Thoracic aorta (tissue), 2 donors: ENCODE results near the gene KNL1. TPM values are rescaled to one million over a fixed set of nuclear protein-coding genes. Genes with fewer than 3 reads are reported as not detected.

Experiments
- ATAC-seq: fragments of 150-250 bp; one replicate; pipeline ENCODE4 v1.8.0; 2017; ENCODE audit warnings: low read depth; ENCODE audit not compliant: insufficient number of reproducible peaks, low FRiP score
- DNase-seq: peaks from one replicate; pipeline ENCODE4 v3.0.0-alpha.2; 2020; ENCODE audit warnings: low spot score
- H3K27ac ChIP-seq, 2 donors: fragments of 200-600 bp; sonication (generic); 1 replicate in 1 of 2; 2 replicates in 1 of 2; pipeline ENCODE4 v1.5.1; 2016; ENCODE audit warnings: mild to moderate bottlenecking in 2 of 2, moderate library complexity in 2 of 2
- H3K27me3 ChIP-seq: fragments of 200-600 bp; sonication (generic); replicated peaks from 2 replicates; pipeline ENCODE4 v1.6.0; 2016; ENCODE audit warnings: mild to moderate bottlenecking; ENCODE audit not compliant: insufficient read depth
- H3K36me3 ChIP-seq: fragments of 200-600 bp; sonication (generic); one replicate; pipeline ENCODE4 v1.5.1; 2016
- H3K4me1 ChIP-seq, 2 donors: fragments of 200-600 bp; sonication (generic); 1 replicate in 1 of 2; 2 replicates in 1 of 2; pipeline versions ENCODE4 v1.5.1 to v1.6.0; 2016; ENCODE audit warnings: low read depth in 2 of 2, mild to moderate bottlenecking in 1 of 2; ENCODE audit not compliant: control insufficient read depth in 1 of 2
- H3K4me3 ChIP-seq: fragments of 200-600 bp; sonication (generic); 2 replicates; pipeline ENCODE4 v1.5.1; 2016; ENCODE audit warnings: mild to moderate bottlenecking
- H3K9me3 ChIP-seq: fragments of 200-600 bp; sonication (generic); 2 replicates; pipeline ENCODE4 v1.5.1; 2016
- total RNA-seq, 2 donors: library from RNA; depleted of rRNA; stranded (reverse); fragments of >200 nt; gene quantifications; one replicate each; pipeline versions ENCODE4 v1.1.0 to v1.2.3, GENCODE V29; 2016
- TF ChIP-seq, protein P1 (sequence below): fragments of 200-600 bp; sonication (generic); IDR thresholded peaks from one replicate; pipeline ENCODE4 v1.5.1; 2019; ENCODE audit warnings: antibody characterized with exemption

Gene KNL1
- total RNA-seq, 2 donors from 2014 or later: 0.27 to 11.4 TPM

DNA sequence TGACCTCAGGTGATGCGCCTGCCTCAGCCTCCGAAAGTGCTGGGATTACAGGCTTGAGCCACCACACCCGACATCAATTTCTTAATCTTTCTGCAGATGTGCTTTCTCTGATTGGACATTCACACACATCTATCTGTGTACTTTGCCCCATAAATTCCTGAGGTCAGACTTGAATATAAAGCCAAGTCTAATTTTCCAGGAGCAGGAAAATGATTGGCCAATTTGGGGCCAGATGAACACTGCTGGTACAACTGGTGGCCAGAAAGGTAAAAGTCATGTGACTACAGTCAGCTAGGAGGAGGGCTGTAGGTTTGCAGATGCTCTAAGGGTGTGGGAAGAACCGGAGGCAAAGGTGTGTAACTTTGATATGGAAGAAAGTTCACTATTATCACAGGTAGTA is 97.7 kb downstream of the KNL1 start:
- Histone ChIP-seq H3K36me3 (no peaks in the 10 kb centered on the region), H3K27me3 (no peaks in the 10 kb centered on the region), H3K4me1 (peaks cover 17 to 18% of the 10 kb centered on the region in 2 donors), H3K27ac (no peak overlapping the region), H3K9me3 (no peaks in the 10 kb centered on the region), H3K4me3 (no peak overlapping the region)
- TF ChIP-seq, protein P1, sequence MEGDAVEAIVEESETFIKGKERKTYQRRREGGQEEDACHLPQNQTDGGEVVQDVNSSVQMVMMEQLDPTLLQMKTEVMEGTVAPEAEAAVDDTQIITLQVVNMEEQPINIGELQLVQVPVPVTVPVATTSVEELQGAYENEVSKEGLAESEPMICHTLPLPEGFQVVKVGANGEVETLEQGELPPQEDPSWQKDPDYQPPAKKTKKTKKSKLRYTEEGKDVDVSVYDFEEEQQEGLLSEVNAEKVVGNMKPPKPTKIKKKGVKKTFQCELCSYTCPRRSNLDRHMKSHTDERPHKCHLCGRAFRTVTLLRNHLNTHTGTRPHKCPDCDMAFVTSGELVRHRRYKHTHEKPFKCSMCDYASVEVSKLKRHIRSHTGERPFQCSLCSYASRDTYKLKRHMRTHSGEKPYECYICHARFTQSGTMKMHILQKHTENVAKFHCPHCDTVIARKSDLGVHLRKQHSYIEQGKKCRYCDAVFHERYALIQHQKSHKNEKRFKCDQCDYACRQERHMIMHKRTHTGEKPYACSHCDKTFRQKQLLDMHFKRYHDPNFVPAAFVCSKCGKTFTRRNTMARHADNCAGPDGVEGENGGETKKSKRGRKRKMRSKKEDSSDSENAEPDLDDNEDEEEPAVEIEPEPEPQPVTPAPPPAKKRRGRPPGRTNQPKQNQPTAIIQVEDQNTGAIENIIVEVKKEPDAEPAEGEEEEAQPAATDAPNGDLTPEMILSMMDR: no peak
- ATAC-seq: no peak
- DNase-seq: no peak

DNA sequence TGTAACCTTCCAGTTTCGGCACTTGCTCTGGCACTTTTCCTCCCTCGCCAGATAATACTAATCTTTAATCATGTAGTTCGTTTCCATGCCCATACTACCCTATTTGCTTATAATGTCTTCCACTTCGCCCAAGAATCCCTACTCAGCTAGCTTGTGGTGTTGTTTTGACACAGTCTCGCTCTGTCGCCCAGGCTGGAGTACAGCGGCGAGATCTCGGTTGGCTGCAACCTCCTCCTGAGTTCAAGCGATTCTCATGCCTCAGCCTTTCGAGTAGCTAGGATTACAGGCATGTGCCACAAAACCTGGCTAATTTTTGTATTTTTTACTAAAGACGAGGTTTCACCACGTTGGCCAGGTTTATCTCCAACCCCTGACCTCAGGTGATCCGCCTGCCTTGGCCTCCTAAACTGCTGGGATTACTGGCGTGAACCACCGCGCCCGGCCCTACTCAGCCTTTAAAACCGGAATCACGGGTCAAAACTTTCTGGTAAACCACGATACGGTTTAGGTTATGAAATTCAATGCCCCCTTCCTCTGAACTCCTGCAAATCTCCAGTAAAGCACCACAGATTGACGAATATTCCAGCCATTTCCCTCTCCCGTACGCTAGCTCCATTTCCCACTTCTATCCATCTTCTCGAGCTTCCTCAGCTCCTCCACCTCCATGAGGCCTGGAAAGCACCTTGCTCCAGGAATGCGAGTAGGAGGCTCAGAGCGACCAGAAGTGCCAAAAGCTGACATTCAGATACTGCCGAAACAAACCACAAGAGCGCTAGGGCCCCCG is 100.0 kb downstream of the KNL1 start:
- peak; percentile 16 for ATAC-seq
- no peak for DNase-seq
- no peaks in the 10 kb centered on the region for H3K27me3 ChIP-seq
- peaks cover 17 to 18% of the 10 kb centered on the region in 2 donors for H3K4me1 ChIP-seq
- peak overlapping the region; percentile 94 to 97 for H3K27ac ChIP-seq
- no peaks in the 10 kb centered on the region for H3K9me3 ChIP-seq
- H3K4me3 ChIP-seq: peak overlapping the region; percentile 87
- H3K36me3 ChIP-seq: no peaks in the 10 kb centered on the region
- TF ChIP-seq, protein P1: no peak

DNA sequence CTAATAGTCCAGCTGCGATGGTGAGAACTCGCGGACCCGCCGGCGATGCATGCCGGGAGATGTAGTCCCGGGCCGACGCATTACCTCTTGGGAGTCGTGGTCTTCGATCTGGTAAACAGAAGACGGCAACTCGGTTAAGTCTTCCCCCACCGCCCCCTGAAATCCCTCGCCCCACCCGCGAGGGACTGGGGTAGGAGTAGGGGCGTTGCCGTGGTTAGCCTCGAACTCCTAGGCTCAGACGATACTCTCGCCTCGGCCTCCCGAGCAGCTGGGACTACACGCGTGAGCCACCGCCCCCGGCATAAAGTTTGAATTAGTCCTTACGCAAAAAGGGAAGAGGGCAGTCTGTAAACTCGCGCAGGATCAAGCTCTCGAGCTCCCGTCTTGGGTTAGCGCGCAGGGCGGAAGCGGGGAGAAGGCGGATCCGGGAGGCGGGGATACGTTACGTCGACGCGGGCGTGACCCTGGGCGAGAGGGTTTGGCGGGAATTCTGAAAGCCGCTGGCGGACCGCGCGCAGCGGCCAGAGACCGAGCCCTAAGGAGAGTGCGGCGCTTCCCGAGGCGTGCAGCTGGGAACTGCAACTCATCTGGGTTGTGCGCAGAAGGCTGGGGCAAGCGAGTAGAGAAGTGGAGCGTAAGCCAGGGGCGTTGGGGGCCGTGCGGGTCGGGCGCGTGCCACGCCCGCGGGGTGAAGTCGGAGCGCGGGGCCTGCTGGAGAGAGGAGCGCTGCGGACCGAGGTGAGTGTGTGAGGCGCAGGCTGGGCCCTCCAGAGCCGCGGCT is 100.8 kb downstream of the KNL1 start, which contains the start of gene RAD51:
RAD51 (plus strand) TSS at position 487 of the 781 bp plus-strand sequence. CDS start 3,585 bp downstream, outside the sequence.
- no peaks in the 10 kb centered on the region for H3K9me3 ChIP-seq
- TF ChIP-seq, protein P1: no peak
- no peaks in the 10 kb centered on the region for H3K27me3 ChIP-seq
- peaks cover 17 to 18% of the 10 kb centered on the region in 2 donors for H3K4me1 ChIP-seq
- H3K36me3 ChIP-seq: no peaks in the 10 kb centered on the region
- peak within 1 kb of the TSS; percentile 94 to 97 for H3K27ac ChIP-seq
- peak; percentile 84 for ATAC-seq
- peak; percentile 64 for DNase-seq
- H3K4me3 ChIP-seq: peak within 1 kb of the TSS; percentile 87

DNA sequence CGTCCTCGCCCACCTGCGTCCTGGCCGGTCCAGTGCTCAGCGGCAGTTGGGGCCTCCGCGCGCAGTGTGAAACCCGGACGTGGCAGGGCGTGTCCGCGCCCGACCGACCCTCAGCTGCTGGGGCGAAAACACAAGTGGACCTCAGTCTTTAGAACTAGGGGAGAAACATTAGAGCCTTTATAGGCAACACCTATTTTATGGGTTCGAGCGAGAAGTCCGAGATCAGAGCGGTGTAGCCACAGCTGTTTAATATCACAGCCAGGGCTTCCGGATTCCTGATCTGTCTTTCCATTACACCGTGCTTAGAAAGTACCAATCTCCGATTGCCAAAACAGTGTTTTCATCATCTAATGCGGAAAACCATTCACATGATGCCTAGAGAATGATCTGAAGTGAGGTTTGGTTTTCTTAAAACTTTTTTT is 101.4 kb downstream of the KNL1 start:
- ATAC-seq: no peak
- TF ChIP-seq, protein P1: no peak
- H3K27ac ChIP-seq: peak overlapping the region in 1 of 2 donors; percentile 97

DNA sequence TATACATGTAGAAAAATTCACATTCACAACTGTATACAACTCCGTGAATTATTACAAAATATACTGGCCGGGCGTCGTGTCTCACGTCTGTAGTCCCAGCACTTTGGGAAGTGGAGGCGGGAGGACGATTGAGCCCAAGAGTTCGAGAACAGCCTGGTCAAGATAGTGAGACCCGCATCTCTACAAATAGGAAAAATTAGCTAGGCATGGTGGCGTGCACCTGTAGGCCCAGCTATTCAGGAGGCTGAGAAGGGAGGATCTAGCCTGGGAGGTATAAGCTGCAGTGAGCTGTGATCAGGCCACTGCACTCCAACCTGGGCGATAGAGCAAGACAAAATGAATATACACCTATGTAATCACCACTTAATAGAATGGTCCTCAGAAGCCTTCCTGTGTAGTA is 102.2 kb downstream of the KNL1 start:
- Histone ChIP-seq H3K9me3 (no peaks in the 10 kb centered on the region), H3K27me3 (no peaks in the 10 kb centered on the region), H3K4me3 (peak overlapping the region; percentile 87), H3K4me1 (peaks cover 17 to 18% of the 10 kb centered on the region in 2 donors), H3K36me3 (no peaks in the 10 kb centered on the region), H3K27ac (no peak overlapping the region)
- TF ChIP-seq, protein P1: no peak
- no peak for DNase-seq
- no peak for ATAC-seq

More for the DNA sequence above, 101.4 kb downstream of the KNL1 start:
- Histone ChIP-seq H3K27me3 (no peaks in the 10 kb centered on the region), H3K4me3 (peak overlapping the region; percentile 87), H3K36me3 (no peaks in the 10 kb centered on the region), H3K9me3 (no peaks in the 10 kb centered on the region), H3K4me1 (peaks cover 17 to 18% of the 10 kb centered on the region in 2 donors)
- no peak for DNase-seq
